ENCODE results near the gene ASB7. TPM values are rescaled to one million over a fixed set of nuclear protein-coding genes. Genes with fewer than 3 reads are reported as not detected.

ASB7 gene
- total RNA-seq, 4 donors from 2014 or later: 11.4 to 12.7 (median 12.1) TPM

- H3K4me1 ChIP-seq: peaks cover 0 to 13% (median 0%) of the 10 kb centered on the region in 4 donors
- no peak for DNase-seq (ENCODE audit: low spot score in 2 of 2)
- H3K4me3 ChIP-seq: no peak overlapping the region
- H3K27ac ChIP-seq: no peak overlapping the region
- peaks cover 0 to 16% (median 0%) of the 10 kb centered on the region in 3 donors for H3K36me3 ChIP-seq
- no peaks in the 10 kb centered on the region for H3K9me3 ChIP-seq
- H3K27me3 ChIP-seq: no peaks in the 10 kb centered on the region
- WGBS, 2 donors: 76 to 77% methylated on average over 2 of the region's 2 CpGs
- TF ChIP-seq CTCF (IDR thresholded peaks at IDR 0.05) (no peak), POLR2A (IDR thresholded peaks at IDR 0.05) (no peak), EP300 (IDR thresholded peaks at IDR 0.05) (no peak)
Measured at GRCh38 chr15:100652116-100652515, 49.7 kb downstream of the ASB7 start.

- Histone ChIP-seq H3K36me3 (peaks cover 0 to 14% (median 0%) of the 10 kb centered on the region in 3 donors), H3K4me1 (peaks cover 0 to 13% (median 0%) of the 10 kb centered on the region in 4 donors), H3K4me3 (no peak overlapping the region), H3K27me3 (no peaks in the 10 kb centered on the region), H3K9me3 (no peaks in the 10 kb centered on the region), H3K27ac (no peak overlapping the region)
- WGBS, 2 donors: 40 to 45% methylated on average over 1 of the region's 1 CpG
- no peak for TF ChIP-seq EP300 (IDR thresholded peaks at IDR 0.05)
- TF ChIP-seq POLR2A (IDR thresholded peaks at IDR 0.05): no peak
- no peak for TF ChIP-seq CTCF (IDR thresholded peaks at IDR 0.05)
- no peak for DNase-seq (ENCODE audit: low spot score in 2 of 2)
Measured at GRCh38 chr15:100653608-100654007, 51.2 kb downstream of the ASB7 start.

GRCh38 chr15:100658895-100659294 is 56.5 kb downstream of the ASB7 start:
- DNase-seq (ENCODE audit: low spot score in 2 of 2): no peak
- Histone ChIP-seq H3K4me3 (no peak overlapping the region), H3K9me3 (no peaks in the 10 kb centered on the region), H3K27me3 (no peaks in the 10 kb centered on the region), H3K36me3 (no peaks in the 10 kb centered on the region), H3K4me1 (peaks cover 0 to 2% (median 0%) of the 10 kb centered on the region in 4 donors), H3K27ac (no peak overlapping the region)
- no peak for TF ChIP-seq CTCF (IDR thresholded peaks at IDR 0.05)
- TF ChIP-seq EP300 (IDR thresholded peaks at IDR 0.05): no peak
- WGBS, 2 donors: 88 to 89% methylated on average over 12 to 14 of the region's 14 CpGs

GRCh38 chr15:100661156-100661555 is 58.8 kb downstream of the ASB7 start:
- Histone ChIP-seq H3K4me1 (peaks cover 0 to 5% (median 0%) of the 10 kb centered on the region in 4 donors), H3K27ac (no peak overlapping the region), H3K4me3 (no peak overlapping the region), H3K27me3 (no peaks in the 10 kb centered on the region), H3K36me3 (no peaks in the 10 kb centered on the region), H3K9me3 (no peaks in the 10 kb centered on the region)
- no peak for TF ChIP-seq EP300 (IDR thresholded peaks at IDR 0.05)
- no peak for TF ChIP-seq POLR2A (IDR thresholded peaks at IDR 0.05)
- TF ChIP-seq CTCF (IDR thresholded peaks at IDR 0.05): no peak
- WGBS, 2 donors: 88 to 90% methylated on average over 10 of the region's 10 CpGs
- no peak for DNase-seq (ENCODE audit: low spot score in 2 of 2)

GRCh38 chr15:100663086-100663914 is 60.9 kb downstream of the ASB7 start:
- H3K27me3 ChIP-seq: no peaks in the 10 kb centered on the region
- H3K4me1 ChIP-seq: peaks cover 0 to 9% (median 0%) of the 10 kb centered on the region in 4 donors
- H3K4me3 ChIP-seq: no peak overlapping the region
- no peaks in the 10 kb centered on the region for H3K36me3 ChIP-seq
- no peak overlapping the region for H3K27ac ChIP-seq
- DNase-seq (ENCODE audit: low spot score in 2 of 2): no peak
- WGBS, 2 donors: 48 to 51% methylated on average over 13 of the region's 13 CpGs
- TF ChIP-seq CTCF (IDR thresholded peaks at IDR 0.05) (no peak), POLR2A (IDR thresholded peaks at IDR 0.05) (no peak), EP300 (IDR thresholded peaks at IDR 0.05) (no peak)
- H3K9me3 ChIP-seq: no peaks in the 10 kb centered on the region
